NCI-H1048 (cell line): Measurements from ENCODE around the gene LBR.
"Not testable (repeated sequence)": the region's sequence is repeated elsewhere in the genome, so short reads cannot be mapped to it uniquely, and the experiment has no call there.

Experiments used
- DNase-seq: peaks from one replicate; lab custom pipeline; 2025; lab: John Stamatoyannopoulos, UW

LBR gene

GRCh38 chr1:225422795-225423517, 4.9 kb downstream of the LBR start:
- no peak for DNase-seq

DNA sequence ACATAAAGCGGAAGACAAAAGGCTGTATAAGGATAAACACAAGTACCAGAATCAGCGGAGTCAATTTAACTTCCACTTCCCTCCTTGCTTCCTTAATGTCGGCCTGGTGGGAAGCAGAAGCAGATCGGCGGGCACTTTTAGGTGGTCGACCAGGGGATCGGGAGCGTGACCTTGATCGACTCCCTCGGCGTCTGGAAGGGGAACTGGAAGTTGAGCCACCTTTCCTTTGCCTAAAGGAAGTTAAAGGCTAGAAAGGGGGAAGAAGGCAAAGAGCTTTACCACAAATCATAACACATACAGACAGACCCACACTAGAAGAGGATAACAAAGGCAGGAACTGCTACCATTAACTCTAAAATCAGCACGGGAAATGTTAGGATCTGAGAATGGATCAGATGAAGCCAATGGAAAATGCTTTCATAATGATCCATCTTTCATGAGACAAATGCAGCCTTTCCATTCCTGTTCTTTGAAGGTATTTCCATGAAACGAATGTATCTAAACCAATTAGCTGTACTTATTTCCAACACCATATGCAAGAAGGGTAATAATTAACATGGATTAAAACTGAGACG, 5.7 kb downstream of the LBR start:
- no peak for DNase-seq

DNA sequence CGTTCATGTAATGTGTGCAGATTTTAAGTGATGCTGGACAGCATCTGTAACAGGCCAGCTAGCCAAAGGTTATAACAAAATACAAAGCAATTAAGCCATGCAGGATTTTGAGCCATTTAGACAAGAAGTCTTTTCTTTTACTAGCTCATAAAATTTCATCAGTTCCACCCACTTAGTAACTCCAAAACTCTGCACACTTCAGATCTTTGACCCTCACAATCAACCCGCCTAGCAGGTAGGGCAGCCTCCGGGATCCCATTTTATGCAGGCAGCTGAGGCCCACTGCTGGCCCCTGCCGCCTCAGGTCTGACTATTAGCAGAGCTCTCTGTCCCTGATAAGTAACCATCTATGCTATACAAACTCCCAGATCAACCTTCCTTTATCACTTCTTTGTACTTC, 9.2 kb downstream of the LBR start:
- DNase-seq = no peak

DNA sequence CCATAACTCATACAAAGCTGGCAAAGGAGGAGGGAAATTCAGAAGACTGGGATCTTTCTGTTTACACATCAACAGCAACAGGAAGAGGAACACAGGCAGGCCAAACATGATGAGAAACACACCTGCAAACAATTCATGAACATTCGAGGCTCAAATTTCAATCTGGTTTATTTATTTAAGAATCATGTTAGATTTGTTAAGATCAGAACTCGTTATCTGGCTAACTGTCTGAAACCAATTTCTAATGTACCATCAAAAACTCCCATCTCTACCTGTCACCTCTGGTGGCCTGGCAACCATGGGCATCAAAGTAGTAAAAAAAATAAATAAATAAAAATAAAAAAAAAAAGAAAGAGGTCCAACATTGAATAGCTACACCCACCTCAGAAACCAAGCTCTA, 9.8 kb downstream of the LBR start:
- DNase-seq = no peak

GRCh38 chr1:225415967-225416745, 11.7 kb downstream of the LBR start:
- DNase-seq = no peak

DNA sequence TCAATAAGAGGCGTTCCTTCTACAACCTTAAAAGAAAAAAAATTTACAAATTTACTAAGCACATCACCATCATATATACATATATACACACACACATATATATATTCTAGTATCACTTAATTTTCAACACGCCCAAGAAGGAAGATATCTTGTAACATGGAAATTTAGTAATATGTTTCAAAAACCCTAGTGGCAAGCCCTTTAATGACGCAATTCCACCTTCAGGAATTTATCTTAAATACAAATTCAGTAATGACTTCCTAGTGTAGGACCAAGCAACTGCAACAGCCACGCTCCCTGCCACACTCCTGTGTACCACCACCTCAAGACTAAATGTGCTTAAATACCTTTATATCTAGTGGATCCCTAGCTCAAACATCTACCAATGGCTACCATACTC, 12.5 kb downstream of the LBR start:
- DNase-seq = no peak

- DNase-seq = no peak
Observed at GRCh38 chr1:225413708-225414375, 14.0 kb downstream of the LBR start.

GRCh38 chr1:225412803-225413351, 15.0 kb downstream of the LBR start:
- no peak for DNase-seq

DNA sequence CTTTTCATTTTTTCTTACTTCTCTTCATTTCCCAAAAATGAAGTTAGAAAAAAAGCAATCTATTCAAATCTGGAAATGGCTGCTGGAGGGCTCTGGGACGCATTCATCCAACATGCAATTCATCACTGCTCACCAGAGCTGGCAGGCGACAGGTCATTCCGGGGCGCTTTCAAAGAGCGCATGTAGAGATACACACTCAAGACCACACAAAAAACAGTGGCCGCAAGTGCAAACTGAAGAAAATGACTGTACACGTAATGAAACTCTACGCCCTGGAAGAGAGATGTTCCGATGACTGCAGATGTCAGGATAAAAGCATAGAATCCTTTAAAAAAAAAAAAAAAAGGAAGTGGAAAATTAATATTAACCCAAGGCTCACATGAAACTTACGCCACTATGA, 15.5 kb downstream of the LBR start:
- DNase-seq = no peak

- DNase-seq = no peak
Observed at GRCh38 chr1:225410036-225410435, 17.8 kb downstream of the LBR start.

DNA sequence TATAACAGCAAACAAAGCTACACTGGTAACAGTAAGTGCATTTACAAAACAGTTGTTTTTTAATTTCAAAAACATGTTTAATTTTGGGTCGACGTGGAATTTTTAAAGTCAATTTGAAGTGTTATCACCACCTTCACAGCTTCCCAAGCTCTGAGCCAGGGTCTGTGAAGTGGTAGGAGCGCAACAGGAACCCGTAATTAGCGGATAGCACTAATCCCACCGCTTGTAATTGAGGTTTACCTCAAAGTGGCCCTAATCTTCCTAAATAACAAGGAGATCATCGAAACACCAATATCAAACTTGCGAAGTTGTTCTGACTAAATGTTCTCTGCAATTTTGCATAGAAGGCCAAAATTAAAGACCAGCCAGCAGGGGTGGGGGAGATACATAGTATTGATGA, 18.8 kb downstream of the LBR start:
- DNase-seq = no peak

- no peak for DNase-seq
Observed at GRCh38 chr1:225408249-225408648, 19.6 kb downstream of the LBR start.

GRCh38 chr1:225407755-225408154, 20.1 kb downstream of the LBR start:
- no peak for DNase-seq

DNA sequence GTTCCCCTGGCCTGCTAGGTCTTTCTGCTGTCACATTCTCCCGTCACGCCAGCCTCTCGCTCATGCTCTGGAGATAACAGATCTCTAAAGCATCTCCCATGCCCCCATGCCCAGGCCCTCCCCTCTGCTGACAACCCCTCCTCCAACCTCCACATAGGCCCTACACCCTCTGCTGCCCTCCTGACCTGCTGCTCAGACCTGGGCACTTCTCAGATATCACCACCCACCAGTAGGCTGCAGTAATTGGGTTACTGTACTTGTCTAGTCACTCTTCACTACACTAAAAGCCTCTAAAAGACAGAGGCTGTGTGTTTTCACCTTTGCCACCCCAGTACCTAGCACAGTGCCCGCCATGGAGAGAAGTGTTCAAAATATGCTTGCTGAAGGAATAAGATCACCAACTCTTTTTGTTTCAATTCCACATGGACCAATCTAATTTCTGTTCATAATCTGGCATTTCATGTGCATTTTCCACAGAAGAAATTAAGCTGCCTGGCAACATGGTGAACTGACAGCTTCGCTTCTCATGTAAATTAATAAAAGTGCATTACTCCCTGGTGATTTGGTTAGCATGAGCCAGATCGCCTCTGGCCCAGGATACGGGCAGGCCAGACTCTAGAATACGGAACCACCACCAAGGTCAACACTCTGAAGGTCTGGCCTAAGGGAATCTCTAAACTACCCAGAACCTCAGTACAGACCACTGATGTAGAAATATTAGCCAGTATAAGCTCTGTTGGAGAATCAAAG, 20.7 kb downstream of the LBR start:
- DNase-seq = no peak

DNA sequence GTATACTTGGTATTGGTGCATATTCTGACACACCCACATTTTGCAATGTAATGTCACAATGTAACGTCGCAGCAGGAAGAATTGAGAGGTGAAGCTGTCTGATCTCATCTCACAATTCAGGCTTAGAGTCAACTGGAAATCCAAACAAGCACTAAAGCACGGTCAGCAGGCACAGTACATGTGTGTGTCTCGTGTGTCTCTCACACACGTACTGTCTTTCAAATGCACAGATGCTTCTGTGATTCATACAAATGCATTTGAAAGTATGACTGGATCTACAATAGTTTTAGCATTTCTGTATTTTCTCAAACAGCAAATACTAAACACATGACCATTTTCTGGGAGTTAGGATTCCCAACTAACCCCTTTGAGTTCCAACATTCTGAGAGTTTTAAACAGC, 26.9 kb downstream of the LBR start:
- no peak for DNase-seq

DNA sequence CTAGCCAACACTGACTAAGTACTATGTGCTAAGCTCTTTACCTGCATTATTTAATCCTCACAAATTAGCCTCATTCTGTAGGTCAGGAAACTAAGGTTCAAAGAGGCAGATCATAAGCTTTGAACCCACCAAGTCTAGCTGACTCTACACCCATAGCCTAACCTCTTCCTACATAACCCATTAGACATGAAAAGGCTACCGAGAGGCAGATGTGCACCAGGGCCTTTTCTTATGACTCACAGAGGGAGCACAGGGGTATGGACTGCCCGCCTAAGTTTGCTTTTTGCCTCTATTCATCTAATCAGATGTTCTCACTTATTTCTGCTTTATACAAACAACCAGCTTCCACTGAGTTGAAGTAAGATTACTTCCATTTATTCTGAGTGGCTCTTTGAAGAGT, 31.5 kb downstream of the LBR start:
- no peak for DNase-seq

DNA sequence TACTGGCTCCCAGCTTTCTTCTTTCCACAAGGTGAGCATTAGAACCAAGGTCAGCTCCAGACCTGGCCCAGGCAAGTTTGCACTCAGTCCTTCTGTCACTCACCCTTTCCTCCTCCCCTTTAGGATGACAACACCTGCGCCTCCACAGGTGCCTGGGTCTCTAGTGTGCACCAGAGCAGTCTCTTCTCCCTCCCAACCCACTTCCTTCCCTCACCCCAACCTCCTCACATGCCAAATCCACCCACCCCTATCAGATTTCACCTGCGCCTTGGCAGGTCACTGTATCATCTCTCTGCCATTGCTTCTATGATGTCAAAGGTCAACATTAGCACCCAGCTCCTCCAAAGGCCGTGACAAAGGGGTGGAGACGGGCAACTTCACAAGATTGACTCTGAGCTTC, 38.0 kb downstream of the LBR start:
- DNase-seq = no peak

GRCh38 chr1:225388372-225388771, 39.5 kb downstream of the LBR start:
- no peak for DNase-seq

DNA sequence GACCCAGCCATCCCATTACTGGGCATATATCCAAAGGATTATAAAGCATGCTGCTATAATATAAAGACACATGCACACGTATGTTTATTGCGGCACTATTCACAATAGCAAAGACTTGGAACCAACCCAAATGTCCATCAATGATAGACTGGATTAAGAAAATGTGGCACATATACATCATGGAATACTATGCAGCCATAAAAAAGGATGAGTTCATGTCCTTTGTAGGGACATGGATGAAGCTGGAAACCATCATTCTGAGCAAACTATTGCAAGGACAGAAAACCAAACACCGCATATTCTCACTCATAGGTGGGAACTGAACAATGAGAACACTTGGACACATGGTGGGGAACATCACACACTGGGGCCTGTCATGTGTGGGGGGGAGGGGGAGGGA, 41.0 kb downstream of the LBR start:
- not testable (repeated sequence) for DNase-seq

- no peak for DNase-seq
Observed at GRCh38 chr1:225380691-225381090, 47.1 kb downstream of the LBR start.

DNA sequence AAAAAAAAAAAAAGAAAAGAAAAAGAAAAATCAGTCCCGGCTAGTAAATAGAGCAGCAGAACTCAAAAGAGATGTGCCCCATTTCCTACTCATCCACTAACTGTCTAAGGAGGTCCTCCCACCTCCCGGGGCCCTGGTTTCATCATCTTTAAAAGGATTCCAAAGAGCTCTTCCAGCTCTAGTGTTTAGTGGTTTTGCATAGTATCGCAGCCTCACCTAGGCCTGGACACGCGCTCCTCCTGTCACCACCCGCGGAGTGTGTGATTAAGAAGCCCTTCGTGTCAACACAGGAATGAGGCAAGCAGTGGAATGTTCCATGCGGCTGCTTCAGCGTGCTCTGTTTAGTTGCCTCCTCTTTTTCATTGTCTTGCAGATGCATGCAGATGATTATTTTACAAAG, 49.0 kb downstream of the LBR start:
- no peak for DNase-seq

GRCh38 chr1:225374996-225375395, 52.8 kb downstream of the LBR start:
- no peak for DNase-seq
